H9 (cell line): Measurements from ENCODE around the gene P2RX2. TPM values are rescaled to one million over a fixed set of nuclear protein-coding genes. Genes with fewer than 3 reads are reported as not detected.

ENCODE experiments used
- DNase-seq: peaks from one replicate; pipeline ENCODE4 v3.0.0-alpha.2; 2017
- H2AFZ ChIP-seq: one replicate; pipeline ENCODE4 v1.6.1; 2013; ENCODE audit warnings: mild to moderate bottlenecking, low read length, control low read depth, moderate library complexity
- H2AK5ac ChIP-seq: 2 replicates; pipeline ENCODE4 v1.6.1; 2013; ENCODE audit warnings: low read length, control low read depth, mixed read lengths; ENCODE audit not compliant: insufficient read length
- H2BK120ac ChIP-seq: one replicate; pipeline ENCODE4 v1.6.1; 2013; ENCODE audit warnings: low read depth, mild to moderate bottlenecking, low read length, control low read depth, inconsistent platforms; ENCODE audit not compliant: poor library complexity, severe bottlenecking
- H2BK12ac ChIP-seq: 2 replicates; pipeline ENCODE4 v1.6.1; 2013; ENCODE audit warnings: low read length, control low read depth, mixed read lengths, low read depth; ENCODE audit not compliant: insufficient read length
- H2BK15ac ChIP-seq: 2 replicates; pipeline ENCODE4 v1.6.1; 2013; ENCODE audit warnings: low read depth, low read length, control low read depth
- H2BK20ac ChIP-seq: one replicate; pipeline ENCODE4 v1.6.1; 2013; ENCODE audit warnings: low read depth, mild to moderate bottlenecking, low read length, control low read depth, inconsistent platforms; ENCODE audit not compliant: poor library complexity, severe bottlenecking
- H2BK5ac ChIP-seq: 2 replicates; pipeline ENCODE4 v1.6.1; 2013; ENCODE audit warnings: low read length, control low read depth, mixed read lengths; ENCODE audit not compliant: insufficient read length
- H3K14ac ChIP-seq: 2 replicates; pipeline ENCODE4 v1.6.1; 2013; ENCODE audit warnings: low read length, control low read depth; ENCODE audit not compliant: insufficient read depth
- H3K18ac ChIP-seq: 2 replicates; pipeline ENCODE4 v1.6.1; 2013; ENCODE audit warnings: low read depth, mild to moderate bottlenecking, mixed read lengths, low read length, control low read depth; ENCODE audit not compliant: insufficient read length
- H3K23ac ChIP-seq: 2 replicates; pipeline ENCODE4 v1.6.1; 2013; ENCODE audit warnings: low read length, control low read depth, mixed read lengths, low read depth; ENCODE audit not compliant: insufficient read length
- H3K23me2 ChIP-seq: 2 replicates; pipeline ENCODE4 v1.6.1; 2013; ENCODE audit warnings: low read depth, mild to moderate bottlenecking, mixed read lengths, low read length, control low read depth; ENCODE audit not compliant: insufficient read length, poor library complexity, severe bottlenecking
- H3K27ac ChIP-seq: 2 replicates; pipeline ENCODE4 v1.5.1; 2013; ENCODE audit warnings: low read length, control low read depth, mixed read lengths, low read depth; ENCODE audit not compliant: insufficient read length
- H3K27me3 ChIP-seq: 2 replicates; pipeline ENCODE4 v1.6.1; 2013; ENCODE audit warnings: low read length, control low read depth, inconsistent platforms; ENCODE audit not compliant: insufficient read depth
- H3K4ac ChIP-seq: 2 replicates; pipeline ENCODE4 v1.6.1; 2013; ENCODE audit warnings: low read depth, mild to moderate bottlenecking, control low read depth, inconsistent platforms, low read length, moderate library complexity
- H3K4me1 ChIP-seq: 2 replicates; pipeline ENCODE4 v1.6.1; 2013; ENCODE audit warnings: low read length, control low read depth, inconsistent platforms; ENCODE audit not compliant: insufficient read depth
- H3K4me2 ChIP-seq: 2 replicates; pipeline ENCODE4 v1.6.1; 2013; ENCODE audit warnings: low read length, control low read depth, mixed read lengths; ENCODE audit not compliant: insufficient read length, insufficient read depth
- H3K56ac ChIP-seq: 2 replicates; pipeline ENCODE4 v1.6.1; 2013; ENCODE audit warnings: low read depth, mild to moderate bottlenecking, mixed read lengths, low read length, control low read depth; ENCODE audit not compliant: insufficient read length
- H3K79me1 ChIP-seq: 2 replicates; pipeline ENCODE4 v1.6.1; 2013; ENCODE audit warnings: low read depth, mild to moderate bottlenecking, moderate library complexity, low read length, control low read depth, inconsistent platforms; ENCODE audit not compliant: insufficient read depth, poor library complexity, severe bottlenecking
- H3K79me2 ChIP-seq: 2 replicates; pipeline ENCODE4 v1.6.1; 2013; ENCODE audit warnings: low read length, control low read depth, inconsistent platforms; ENCODE audit not compliant: insufficient read depth
- H3K9ac ChIP-seq: 2 replicates; pipeline ENCODE4 v1.6.1; 2013; ENCODE audit warnings: low read length, control low read depth, mixed read lengths; ENCODE audit not compliant: insufficient read length; ENCODE audit errors: extremely low read depth
- H3K9me3 ChIP-seq: one replicate; pipeline ENCODE4 v1.6.1; 2013; ENCODE audit warnings: low read depth, low read length, inconsistent platforms; ENCODE audit not compliant: control insufficient read depth
- H3T11ph ChIP-seq: one replicate; pipeline ENCODE4 v1.6.1; 2013; ENCODE audit warnings: mild to moderate bottlenecking, low read length, control low read depth, inconsistent platforms
- H4K20me1 ChIP-seq: one replicate; pipeline ENCODE4 v1.6.1; 2013; ENCODE audit not compliant: control insufficient read depth, insufficient read length, insufficient read depth
- H4K5ac ChIP-seq: 2 replicates; pipeline ENCODE4 v1.6.1; 2013; ENCODE audit warnings: low read depth, mild to moderate bottlenecking, mixed read lengths, low read length, control low read depth; ENCODE audit not compliant: insufficient read length
- H4K8ac ChIP-seq: replicated peaks from 2 replicates; pipeline ENCODE4 v1.6.1; 2013; ENCODE audit warnings: low read length, control low read depth, mixed read lengths, low read depth; ENCODE audit not compliant: insufficient read length
- H4K91ac ChIP-seq: 2 replicates; pipeline ENCODE4 v1.6.1; 2013; ENCODE audit warnings: low read depth, mild to moderate bottlenecking, moderate library complexity, mixed read lengths, low read length, control low read depth; ENCODE audit not compliant: insufficient read length
- H3K27ac Mint-ChIP-seq, 3 experiments: 2 replicates in 2 of 3; 3 replicates in 1 of 3; pipeline ENCODE4 v1.8.0; 2020 to 2021; ENCODE audit warnings: mixed read lengths in 3 of 3, mild to moderate bottlenecking in 1 of 3, moderate library complexity in 1 of 3
- H3K27me3 Mint-ChIP-seq: 2 replicates; pipeline ENCODE4 v1.8.0; 2021; ENCODE audit warnings: low read depth, mild to moderate bottlenecking, moderate library complexity, mixed read lengths
- H3K36me3 Mint-ChIP-seq, 3 experiments: 2 replicates in 2 of 3; 3 replicates in 1 of 3; pipeline ENCODE4 v1.8.0; 2020 to 2021; ENCODE audit warnings: low read depth in 3 of 3, mixed read lengths in 3 of 3; ENCODE audit not compliant: insufficient read depth in 1 of 3
- H3K4me1 Mint-ChIP-seq, 2 experiments: 2 replicates each; pipeline ENCODE4 v1.8.0; 2020; ENCODE audit warnings: mixed read lengths in 2 of 2
- H3K4me3 Mint-ChIP-seq, 2 experiments: 2 replicates in 1 of 2; 3 replicates in 1 of 2; pipeline ENCODE4 v1.8.0; 2020 to 2021; ENCODE audit warnings: mild to moderate bottlenecking in 2 of 2, mixed read lengths in 2 of 2, moderate library complexity in 1 of 2
- H3K9me3 Mint-ChIP-seq, 2 experiments: 2 replicates in 1 of 2; 3 replicates in 1 of 2; pipeline ENCODE4 v1.8.0; 2020; ENCODE audit warnings: mild to moderate bottlenecking in 2 of 2, mixed read lengths in 2 of 2, moderate library complexity in 1 of 2
- CTCF ChIP-seq: fragments of 200-600 bp; sonication (generic); conservative IDR thresholded peaks from 3 replicates; pipeline ENCODE4 v1.8.0; 2021; ENCODE audit warnings: antibody characterized with exemption, mild to moderate bottlenecking
- WGBS: extraction: QIAGEN DNeasy Blood & Tissue Kit; methylation state at CpG from one replicate; pipeline ENCODE4 v1.1.7; 2013; ENCODE audit warnings: missing lambda C conversion rate, low lambda C conversion rate, mixed read lengths; ENCODE audit not compliant: insufficient read length; ENCODE audit errors: extremely low coverage; 5-methylcytosine and 5-hydroxymethylcytosine counted together
- total RNA-seq: library from RNA; stranded (reverse); gene quantifications from 2 replicates; pipeline ENCODE4 v1.2.1, GENCODE V29; 2021

P2RX2 gene
- total RNA-seq, 1 experiment from 2014 or later: 1.8 TPM

GRCh38 chr12:132596016-132596415 lies 22.6 kb upstream of the P2RX2 start:
- Histone ChIP-seq H3K4me1 (no peaks in the 10 kb centered on the region), H3K27me3 (peaks cover 16% of the 10 kb centered on the region), H4K91ac (no peak overlapping the region), H2BK5ac (no peak overlapping the region), H2AK5ac (no peak overlapping the region), H2AFZ (no peak overlapping the region), H2BK120ac (no peak overlapping the region), H3K56ac (no peak overlapping the region), H3K18ac (no peak overlapping the region), H3T11ph (no peak overlapping the region), H2BK20ac (no peak overlapping the region), H3K9me3 (no peaks in the 10 kb centered on the region), H3K79me1 (no peaks in the 10 kb centered on the region), H4K5ac (no peak overlapping the region), H3K23me2 (peaks cover 4% of the 10 kb centered on the region), H3K23ac (no peak overlapping the region), H4K20me1 (no peaks in the 10 kb centered on the region), H3K14ac (no peak overlapping the region), H4K8ac (no peak overlapping the region), H2BK15ac (no peak overlapping the region), H3K9ac (no peak overlapping the region), H2BK12ac (no peak overlapping the region), H3K27ac (no peak overlapping the region), H3K4me2 (no peak overlapping the region), H3K4ac (no peak overlapping the region), H3K79me2 (no peaks in the 10 kb centered on the region)
- H3K4me1 Mint-ChIP-seq: peaks cover 7 to 20% of the 10 kb centered on the region in 2 experiments
- no peak overlapping the region for H3K27ac Mint-ChIP-seq
- WGBS: no CpG with 5 or more reads among the region's 18 CpGs
- no peak for DNase-seq
- H3K9me3 Mint-ChIP-seq: peaks cover 0 to 6% of the 10 kb centered on the region in 2 experiments; a peak in 1 of 5 replicates
- H3K36me3 Mint-ChIP-seq: no peaks in the 10 kb centered on the region; a peak in 1 of 7 replicates
- peaks cover 93% of the 10 kb centered on the region for H3K27me3 Mint-ChIP-seq
- H3K4me3 Mint-ChIP-seq: no peak overlapping the region; a peak in 2 of 5 replicates
- TF ChIP-seq CTCF: no peak
